Esophagus muscularis mucosa (tissue), 4 donors: Measurements from ENCODE around the gene UNC13B. TPM values are rescaled to one million over a fixed set of nuclear protein-coding genes. Genes with fewer than 3 reads are reported as not detected.

Experiments
- DNase-seq: peaks from one replicate; pipeline ENCODE4 v3.0.0-alpha.2; 2017; ENCODE audit errors: extremely low spot score
- H3K27ac ChIP-seq, 4 donors: fragments of 200-600 bp; sonication (generic); replicated peaks in 1 of 4; 1 replicate in 3 of 4; 2 replicates in 1 of 4; pipeline ENCODE4 v1.5.1; 2016 to 2019; ENCODE audit warnings: mild to moderate bottlenecking in 1 of 4
- H3K27me3 ChIP-seq, 4 donors: fragments of 200-600 bp; sonication (generic); one replicate each; pipeline versions ENCODE4 v1.5.1 to v1.6.0; 2016 to 2019
- H3K36me3 ChIP-seq, 4 donors: fragments of 200-600 bp; sonication (generic); one replicate each; pipeline ENCODE4 v1.5.1; 2016 to 2019
- H3K4me1 ChIP-seq, 4 donors: fragments of 200-600 bp; sonication (generic); one replicate each; pipeline ENCODE4 v1.5.1; 2016 to 2019
- H3K4me3 ChIP-seq, 4 donors: fragments of 200-600 bp; sonication (generic); 1 replicate in 2 of 4; 2 replicates in 2 of 4; pipeline ENCODE4 v1.5.1; 2016 to 2019; ENCODE audit warnings: mild to moderate bottlenecking in 4 of 4, moderate library complexity in 1 of 4
- H3K9me3 ChIP-seq, 4 donors: fragments of 200-600 bp; sonication (generic); 1 replicate in 3 of 4; 2 replicates in 1 of 4; pipeline ENCODE4 v1.5.1; 2016 to 2019
- EP300 ChIP-seq: sonication (generic); formaldehyde crosslinking; IDR thresholded peaks from one replicate; pipeline ENCODE4 v1.6.1; 2017; ENCODE audit warnings: antibody characterized with exemption
- POLR2A ChIP-seq: fragments of 450-650 bp; IDR thresholded peaks from one replicate; pipeline ENCODE4 v1.6.1; 2017; ENCODE audit warnings: antibody characterized with exemption, moderate library complexity, mild to moderate bottlenecking, low read depth
- POLR2AphosphoS5 ChIP-seq, 2 donors: sonication (generic); formaldehyde crosslinking; IDR thresholded peaks; one replicate each; pipeline ENCODE4 v1.6.1; 2017; ENCODE audit warnings: antibody characterized with exemption in 2 of 2
- WGBS: methylation state at CpG from one replicate; pipeline ENCODE4 v1.1.5; 2018; 5-methylcytosine and 5-hydroxymethylcytosine counted together
- intact Hi-C: fragments of 100-400 bp; cut with DNase I; formaldehyde crosslinking; loops from one replicate; pipeline ENCODE4 v1.15.1; 2023
- total RNA-seq, 4 donors: library from RNA; depleted of rRNA; stranded (reverse); fragments of >200 nt; gene quantifications; one replicate each; pipeline versions ENCODE4 v1.1.0 to v1.2.1, GENCODE V29; 2016
- TF ChIP-seq, protein P1 (sequence below), 3 experiments: fragments of 200-600 bp in 2 of 3; fragments of 450-650 bp in 1 of 3; sonication (generic) in 2 of 3; IDR thresholded peaks; one replicate each; pipeline ENCODE4 v1.5.1; 2017 to 2019; ENCODE audit warnings: antibody characterized with exemption in 3 of 3, mild to moderate bottlenecking in 2 of 3, moderate library complexity in 1 of 3

The UNC13B gene
- total RNA-seq, 4 donors from 2014 or later = 21.9 to 30.7 (median 28.7) TPM

GRCh38 chr9:35288778-35289177 is 127.0 kb downstream of the UNC13B start:
- no peak for DNase-seq
- Histone ChIP-seq H3K4me1 (no peaks in the 10 kb centered on the region), H3K27ac (no peak overlapping the region), H3K9me3 (no peaks in the 10 kb centered on the region), H3K4me3 (no peak overlapping the region), H3K36me3 (no peaks in the 10 kb centered on the region), H3K27me3 (no peaks in the 10 kb centered on the region)
- intact Hi-C loops = no loop called here
- 95% methylated on average over 1 of the region's 1 CpG for WGBS
- TF ChIP-seq POLR2A (no peak), EP300 (no peak), POLR2AphosphoS5 (IDR thresholded peaks at IDR 0.05) (no peak)
- TF ChIP-seq, protein P1, sequence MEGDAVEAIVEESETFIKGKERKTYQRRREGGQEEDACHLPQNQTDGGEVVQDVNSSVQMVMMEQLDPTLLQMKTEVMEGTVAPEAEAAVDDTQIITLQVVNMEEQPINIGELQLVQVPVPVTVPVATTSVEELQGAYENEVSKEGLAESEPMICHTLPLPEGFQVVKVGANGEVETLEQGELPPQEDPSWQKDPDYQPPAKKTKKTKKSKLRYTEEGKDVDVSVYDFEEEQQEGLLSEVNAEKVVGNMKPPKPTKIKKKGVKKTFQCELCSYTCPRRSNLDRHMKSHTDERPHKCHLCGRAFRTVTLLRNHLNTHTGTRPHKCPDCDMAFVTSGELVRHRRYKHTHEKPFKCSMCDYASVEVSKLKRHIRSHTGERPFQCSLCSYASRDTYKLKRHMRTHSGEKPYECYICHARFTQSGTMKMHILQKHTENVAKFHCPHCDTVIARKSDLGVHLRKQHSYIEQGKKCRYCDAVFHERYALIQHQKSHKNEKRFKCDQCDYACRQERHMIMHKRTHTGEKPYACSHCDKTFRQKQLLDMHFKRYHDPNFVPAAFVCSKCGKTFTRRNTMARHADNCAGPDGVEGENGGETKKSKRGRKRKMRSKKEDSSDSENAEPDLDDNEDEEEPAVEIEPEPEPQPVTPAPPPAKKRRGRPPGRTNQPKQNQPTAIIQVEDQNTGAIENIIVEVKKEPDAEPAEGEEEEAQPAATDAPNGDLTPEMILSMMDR (IDR thresholded peaks at IDR 0.05) = no peak

DNA sequence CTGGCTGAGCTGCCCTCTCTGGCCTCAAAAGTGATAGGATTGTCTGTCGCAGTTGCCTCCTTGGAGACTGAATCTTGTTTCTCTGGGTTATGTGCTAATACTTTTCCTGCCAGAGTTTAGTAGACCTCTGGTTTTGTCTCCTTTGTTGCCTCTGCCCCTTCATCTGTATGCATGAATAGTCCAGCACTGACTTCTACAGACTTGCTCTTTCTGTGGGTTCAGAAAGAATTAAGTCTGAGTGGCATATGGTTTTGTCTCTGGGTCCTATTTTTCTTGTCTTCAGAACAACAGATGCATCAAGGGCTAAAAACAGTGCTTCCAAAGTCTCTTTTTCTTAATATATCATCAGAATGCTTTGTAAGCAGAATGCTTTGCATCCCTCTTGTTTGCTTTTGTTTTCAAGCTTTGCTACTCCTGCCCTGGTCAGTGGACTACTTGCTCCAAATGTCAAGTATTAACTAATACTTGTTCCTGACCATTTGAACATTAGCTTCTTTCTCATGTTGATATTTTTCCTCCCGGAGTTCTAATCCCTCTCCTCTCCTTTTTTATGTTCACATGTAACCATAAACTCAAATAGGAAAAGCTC is 131.7 kb downstream of the UNC13B start:
- WGBS = 88% methylated on average over 2 of the region's 2 CpGs
- H3K36me3 ChIP-seq = peaks cover 3 to 12% (median 9%) of the 10 kb centered on the region in 4 donors
- H3K27me3 ChIP-seq = no peaks in the 10 kb centered on the region
- DNase-seq = no peak
- intact Hi-C loops = no loop called here
- H3K9me3 ChIP-seq = no peaks in the 10 kb centered on the region
- H3K27ac ChIP-seq = no peak overlapping the region
- no peak overlapping the region for H3K4me3 ChIP-seq
- TF ChIP-seq POLR2A (no peak), EP300 (no peak), POLR2AphosphoS5 (IDR thresholded peaks at IDR 0.05) (no peak)
- TF ChIP-seq, protein P1 (IDR thresholded peaks at IDR 0.05) = no peak
- no peaks in the 10 kb centered on the region for H3K4me1 ChIP-seq

GRCh38 chr9:35294066-35294465 is 132.3 kb downstream of the UNC13B start:
- DNase-seq = no peak
- no peak for TF ChIP-seq POLR2A
- TF ChIP-seq, protein P1 (IDR thresholded peaks at IDR 0.05) = no peak
- TF ChIP-seq EP300 = no peak
- TF ChIP-seq POLR2AphosphoS5 (IDR thresholded peaks at IDR 0.05) = no peak
- Histone ChIP-seq H3K4me3 (no peak overlapping the region), H3K36me3 (peaks cover 5 to 13% (median 11%) of the 10 kb centered on the region in 4 donors), H3K27me3 (no peaks in the 10 kb centered on the region), H3K4me1 (no peaks in the 10 kb centered on the region), H3K27ac (no peak overlapping the region), H3K9me3 (no peaks in the 10 kb centered on the region)
- WGBS = 93% methylated on average over 6 of the region's 6 CpGs
- intact Hi-C loops = no loop called here

GRCh38 chr9:35294556-35294955 is 132.7 kb downstream of the UNC13B start:
- no peak overlapping the region for H3K27ac ChIP-seq
- intact Hi-C loops = no loop called here
- 91% methylated on average over 6 of the region's 6 CpGs for WGBS
- peaks cover 5 to 13% (median 11%) of the 10 kb centered on the region in 4 donors for H3K36me3 ChIP-seq
- no peaks in the 10 kb centered on the region for H3K4me1 ChIP-seq
- TF ChIP-seq POLR2A (no peak), EP300 (no peak), POLR2AphosphoS5 (IDR thresholded peaks at IDR 0.05) (no peak)
- TF ChIP-seq, protein P1 (IDR thresholded peaks at IDR 0.05) = no peak
- no peak overlapping the region for H3K4me3 ChIP-seq
- DNase-seq = no peak
- no peaks in the 10 kb centered on the region for H3K27me3 ChIP-seq
- no peaks in the 10 kb centered on the region for H3K9me3 ChIP-seq
